HG03378 (cell line): ENCODE data around the gene NOL4L.

Experiments
- ATAC-seq: cut with Tn5 transposase; IDR thresholded peaks from one replicate; pipeline ENCODE4 v1.9.1; 2021; ENCODE audit warnings: mild to moderate bottlenecking, moderate library complexity; ENCODE audit not compliant: unreplicated experiment

The NOL4L gene

GRCh38 chr20:32395066-32395465 is 190.1 kb downstream of the NOL4L start:
- no peak for ATAC-seq
